BLaER1 treated with 17β-estradiol and CSF1 and Interleukin-3, amounts not matched to agents 10 nM and 100 nM (cell line): ENCODE results near the gene TOPORS.

ENCODE experiments used
- H3K27ac ChIP-seq, 11 experiments: shearing (Covaris generic); formaldehyde crosslinking; 2 replicates each; pipeline ENCODE4 v1.8.1; 2022
- H3K27me3 ChIP-seq, 11 experiments: shearing (Covaris generic); formaldehyde crosslinking; 2 replicates each; pipeline ENCODE4 v1.8.1; 2022
- H3K36me3 ChIP-seq, 11 experiments: shearing (Covaris generic); formaldehyde crosslinking; 2 replicates each; pipeline ENCODE4 v1.8.1; 2022
- H3K4me1 ChIP-seq, 10 experiments: shearing (Covaris generic); formaldehyde crosslinking; 2 replicates each; pipeline ENCODE4 v1.8.1; 2022
- H3K4me2 ChIP-seq, 11 experiments: shearing (Covaris generic); formaldehyde crosslinking; 2 replicates each; pipeline ENCODE4 v1.8.1; 2022
- H3K4me3 ChIP-seq, 10 experiments: shearing (Covaris generic); formaldehyde crosslinking; 2 replicates each; pipeline ENCODE4 v1.8.1; 2022
- H3K9ac ChIP-seq, 11 experiments: shearing (Covaris generic); formaldehyde crosslinking; 2 replicates each; pipeline ENCODE4 v1.8.1; 2022
- H3K9me3 ChIP-seq, 11 experiments: shearing (Covaris generic); formaldehyde crosslinking; replicated peaks in 1 of 11; 2 replicates each; pipeline ENCODE4 v1.8.1; 2022
- H4K20me1 ChIP-seq, 11 experiments: shearing (Covaris generic); formaldehyde crosslinking; 2 replicates each; pipeline ENCODE4 v1.8.1; 2022
- Cebpa-rat ChIP-seq, 11 experiments: shearing (Covaris generic); IDR thresholded peaks; 2 replicates each; pipeline ENCODE4 v1.8.1; 2022

TOPORS gene

DNA sequence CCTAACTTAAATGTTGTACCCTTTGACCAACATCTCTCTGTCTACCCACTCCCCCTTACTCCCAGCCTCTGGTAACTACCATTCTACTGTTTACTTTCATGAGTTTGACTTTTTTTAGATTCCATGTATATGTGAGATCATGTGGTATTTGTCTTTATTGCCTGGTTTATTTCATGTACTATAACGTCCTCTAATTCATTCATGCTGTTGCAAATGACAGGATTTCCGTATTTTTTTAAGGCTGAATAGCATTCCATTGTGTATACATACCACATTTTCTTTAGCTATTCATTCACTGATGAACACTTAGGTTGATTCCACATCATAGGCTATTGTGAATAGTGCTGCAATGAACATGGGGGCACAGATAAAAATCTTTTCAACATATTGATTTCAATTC is 32.4 kb upstream of the TOPORS start:
- peaks cover 0 to 7% (median 2%) of the 10 kb centered on the region in 10 experiments; a peak in 8 of 20 replicates for H3K4me1 ChIP-seq
- no peak overlapping the region for H3K4me2 ChIP-seq
- H3K27ac ChIP-seq: no peak overlapping the region
- H3K4me3 ChIP-seq: no peak overlapping the region
- H3K27me3 ChIP-seq: no peaks in the 10 kb centered on the region
- H3K9ac ChIP-seq: no peak overlapping the region
- peaks cover 0 to 7% (median 0%) of the 10 kb centered on the region in 11 experiments; a peak in 3 of 22 replicates for H3K9me3 ChIP-seq
- no peaks in the 10 kb centered on the region for H3K36me3 ChIP-seq
- H4K20me1 ChIP-seq: no peaks in the 10 kb centered on the region
- TF ChIP-seq Cebpa-rat (IDR thresholded peaks at IDR 0.05): no peak

- H3K36me3 ChIP-seq: no peaks in the 10 kb centered on the region
- no peak overlapping the region for H3K27ac ChIP-seq
- TF ChIP-seq Cebpa-rat (IDR thresholded peaks at IDR 0.05): no peak
- H4K20me1 ChIP-seq: no peaks in the 10 kb centered on the region
- H3K27me3 ChIP-seq: no peaks in the 10 kb centered on the region
- H3K4me2 ChIP-seq: no peak overlapping the region; a peak in 1 of 22 replicates
- H3K9ac ChIP-seq: no peak overlapping the region
- H3K4me3 ChIP-seq: no peak overlapping the region
- peaks cover 0 to 6% (median 0%) of the 10 kb centered on the region in 11 experiments; a peak in 3 of 22 replicates for H3K9me3 ChIP-seq
- peaks cover 0 to 7% (median 2%) of the 10 kb centered on the region in 10 experiments; a peak in 8 of 20 replicates for H3K4me1 ChIP-seq
Measured at GRCh38 chr9:32581512-32582143, 29.2 kb upstream of the TOPORS start.

DNA sequence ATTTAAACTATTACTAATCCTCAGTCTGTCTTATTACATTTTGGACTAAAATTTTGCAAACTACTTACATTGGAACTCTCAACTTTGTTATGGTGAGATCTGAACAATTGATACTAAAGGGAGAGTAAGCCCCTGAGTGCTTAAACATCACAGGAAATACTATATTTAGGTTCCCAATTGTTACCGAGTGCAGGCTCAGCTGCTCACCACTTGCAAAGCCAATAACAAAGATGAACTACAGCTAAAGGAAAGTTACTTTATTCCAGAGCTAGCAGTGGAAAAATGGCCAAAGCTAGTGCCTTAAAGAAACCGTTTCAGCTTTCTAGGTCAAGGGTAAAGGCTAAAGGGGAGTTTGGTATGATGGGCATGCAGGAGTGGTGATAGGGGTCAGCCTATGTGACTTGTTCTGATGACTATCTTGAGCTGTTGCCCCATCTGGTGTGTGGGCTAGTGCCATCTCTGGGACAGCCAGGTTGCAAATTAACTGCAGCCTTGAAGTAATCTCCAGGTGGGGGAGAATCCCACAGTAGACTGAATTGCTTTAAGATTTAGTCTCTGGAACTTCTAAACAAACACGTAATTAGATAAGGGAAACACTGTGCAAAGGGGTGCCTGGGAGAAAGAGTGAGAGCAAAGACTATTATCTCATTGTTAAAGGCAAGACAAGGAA is 28.4 kb upstream of the TOPORS start:
- Histone ChIP-seq H4K20me1 (no peaks in the 10 kb centered on the region), H3K27ac (no peak overlapping the region), H3K36me3 (no peaks in the 10 kb centered on the region), H3K9ac (0 out of 22 replicates have a peak overlapping the region, but pooled peaks of 1 of the 11 experiments have one; percentile 6), H3K4me3 (no peak overlapping the region), H3K9me3 (no peaks in the 10 kb centered on the region), H3K4me2 (peak overlapping the region in 3 of 11 experiments; percentile 5 to 41 (median 32); a peak in 3 of 22 replicates), H3K27me3 (no peaks in the 10 kb centered on the region), H3K4me1 (peaks cover 0 to 7% (median 2%) of the 10 kb centered on the region in 10 experiments; a peak in 8 of 20 replicates)
- TF ChIP-seq Cebpa-rat (IDR thresholded peaks at IDR 0.05): no peak

DNA sequence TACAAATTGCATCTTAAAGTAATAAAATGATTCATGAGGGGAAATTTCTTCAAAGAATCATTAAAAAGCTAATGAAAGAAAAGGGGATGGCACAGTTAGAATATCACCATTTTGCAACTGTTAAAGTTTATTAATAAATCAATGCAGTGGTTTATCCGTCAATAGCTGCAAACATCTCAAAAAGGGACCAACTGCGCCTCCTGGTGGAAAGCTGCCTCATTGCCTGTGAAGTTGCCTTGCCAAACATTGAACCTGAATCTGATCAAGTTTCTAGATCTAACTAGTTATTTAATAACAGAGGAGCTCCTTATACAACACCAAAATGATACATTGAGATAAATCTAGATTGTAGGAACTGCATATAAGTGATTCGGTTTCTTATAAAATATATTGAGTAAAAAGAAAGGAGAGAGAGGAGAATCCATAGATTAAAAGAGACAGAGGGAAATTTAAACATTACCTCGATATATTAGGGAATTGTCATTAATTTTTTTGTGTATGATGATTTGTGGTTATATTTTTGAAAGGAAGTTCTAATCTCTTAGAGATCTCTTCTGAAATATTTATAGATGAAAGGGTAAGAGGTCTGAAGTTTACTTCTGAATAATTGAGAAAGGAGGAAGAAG is 27.4 kb upstream of the TOPORS start:
- no peaks in the 10 kb centered on the region for H4K20me1 ChIP-seq
- no peaks in the 10 kb centered on the region for H3K27me3 ChIP-seq
- H3K36me3 ChIP-seq: no peaks in the 10 kb centered on the region
- no peak overlapping the region for H3K4me3 ChIP-seq
- peaks cover 0 to 7% (median 2%) of the 10 kb centered on the region in 10 experiments; a peak in 8 of 20 replicates for H3K4me1 ChIP-seq
- no peak for TF ChIP-seq Cebpa-rat (IDR thresholded peaks at IDR 0.05)
- H3K9ac ChIP-seq: no peak overlapping the region
- no peaks in the 10 kb centered on the region for H3K9me3 ChIP-seq
- no peak overlapping the region for H3K27ac ChIP-seq
- no peak overlapping the region for H3K4me2 ChIP-seq

DNA sequence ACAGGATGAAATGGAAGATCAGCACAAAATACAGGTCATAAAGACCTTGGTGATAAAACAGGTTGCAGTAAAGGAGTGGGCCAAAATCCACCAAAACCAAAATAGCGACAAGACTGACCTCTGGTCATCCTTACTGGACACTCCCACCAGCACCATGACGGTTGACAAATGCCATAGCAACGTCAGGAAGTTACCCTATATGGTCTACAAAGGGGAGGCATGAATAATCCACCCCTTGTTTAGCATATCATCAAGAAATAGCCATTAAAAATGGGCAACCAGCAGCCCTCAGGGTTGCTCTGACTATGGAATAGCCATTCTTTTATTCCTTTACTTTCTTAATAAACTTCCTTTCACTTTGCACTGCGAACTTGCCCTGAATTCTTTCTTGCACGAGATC is 26.6 kb upstream of the TOPORS start:
- no peak for TF ChIP-seq Cebpa-rat (IDR thresholded peaks at IDR 0.05)
- peaks cover under 1 to 7% (median 3%) of the 10 kb centered on the region in 10 experiments; a peak in 13 of 20 replicates for H3K4me1 ChIP-seq
- H3K27ac ChIP-seq: no peak overlapping the region
- H3K4me2 ChIP-seq: no peak overlapping the region
- H3K27me3 ChIP-seq: no peaks in the 10 kb centered on the region
- no peaks in the 10 kb centered on the region for H4K20me1 ChIP-seq
- H3K4me3 ChIP-seq: no peak overlapping the region
- H3K9me3 ChIP-seq: no peaks in the 10 kb centered on the region
- H3K36me3 ChIP-seq: no peaks in the 10 kb centered on the region
- no peak overlapping the region for H3K9ac ChIP-seq

GRCh38 chr9:32577316-32577715 is 24.9 kb upstream of the TOPORS start:
- no peak for TF ChIP-seq Cebpa-rat (IDR thresholded peaks at IDR 0.05)
- Histone ChIP-seq H3K9ac (no peak overlapping the region), H3K4me3 (no peak overlapping the region), H3K36me3 (no peaks in the 10 kb centered on the region), H3K4me2 (no peak overlapping the region), H3K9me3 (no peaks in the 10 kb centered on the region), H4K20me1 (peaks cover 0 to 3% (median 0%) of the 10 kb centered on the region in 11 experiments; a peak in 1 of 22 replicates), H3K27me3 (no peaks in the 10 kb centered on the region), H3K27ac (no peak overlapping the region), H3K4me1 (peaks cover 8 to 15% (median 11%) of the 10 kb centered on the region in 10 experiments)

GRCh38 chr9:32574858-32575257 is 22.5 kb upstream of the TOPORS start:
- Histone ChIP-seq H3K9ac (no peak overlapping the region), H3K4me3 (no peak overlapping the region), H3K4me1 (peaks cover 19 to 23% (median 22%) of the 10 kb centered on the region in 10 experiments), H3K27me3 (no peaks in the 10 kb centered on the region), H3K27ac (no peak overlapping the region), H3K36me3 (peaks cover 0 to 7% (median 5%) of the 10 kb centered on the region in 11 experiments; a peak in 12 of 22 replicates), H3K9me3 (no peaks in the 10 kb centered on the region), H3K4me2 (no peak overlapping the region), H4K20me1 (peaks cover 0 to 23% (median 6%) of the 10 kb centered on the region in 11 experiments; a peak in 10 of 22 replicates)
- TF ChIP-seq Cebpa-rat (IDR thresholded peaks at IDR 0.05): no peak

- H3K27ac ChIP-seq: peak overlapping the region in 8 of 11 experiments; percentile 62 to 85 (median 76); a peak in 10 of 22 replicates
- peaks cover 19 to 23% (median 22%) of the 10 kb centered on the region in 10 experiments for H3K4me1 ChIP-seq
- peaks cover 0 to 31% (median 13%) of the 10 kb centered on the region in 11 experiments; a peak in 11 of 22 replicates for H4K20me1 ChIP-seq
- TF ChIP-seq Cebpa-rat (IDR thresholded peaks at IDR 0.05): no peak
- peak overlapping the region in 7 of 11 experiments; percentile 83 to 90 (median 85); a peak in 7 of 22 replicates for H3K9ac ChIP-seq
- no peaks in the 10 kb centered on the region for H3K27me3 ChIP-seq
- peak overlapping the region; percentile 70 to 89 (median 85) for H3K4me2 ChIP-seq
- no peaks in the 10 kb centered on the region for H3K9me3 ChIP-seq
- peaks cover 0 to 17% (median 14%) of the 10 kb centered on the region in 11 experiments; a peak in 14 of 22 replicates for H3K36me3 ChIP-seq
- H3K4me3 ChIP-seq: peak overlapping the region in 8 of 10 experiments; percentile 83 to 98 (median 94); a peak in 11 of 20 replicates
Measured at GRCh38 chr9:32573821-32574220, 21.4 kb upstream of the TOPORS start.
